Progenitor cell of endocrine pancreas (in vitro differentiated cells): Measurements from ENCODE around the gene FTO. TPM values are rescaled to one million over a fixed set of nuclear protein-coding genes. Genes with fewer than 3 reads are reported as not detected.

ENCODE experiments used
- DNase-seq: peaks from one replicate; pipeline ENCODE4 v3.0.0; 2021; ENCODE audit warnings: low spot score; ENCODE audit not compliant: unreplicated experiment
- H3K27ac Mint-ChIP-seq: 2 replicates; pipeline ENCODE4 v1.8.0; 2021; ENCODE audit warnings: mild to moderate bottlenecking, moderate library complexity, mixed read lengths
- H3K27me3 Mint-ChIP-seq: 2 replicates; pipeline ENCODE4 v1.8.0; 2021; ENCODE audit warnings: mixed read lengths
- H3K36me3 Mint-ChIP-seq: 2 replicates; pipeline ENCODE4 v1.8.0; 2022; ENCODE audit warnings: mixed read lengths; ENCODE audit not compliant: insufficient read depth
- H3K4me1 Mint-ChIP-seq: 2 replicates; pipeline ENCODE4 v1.8.0; 2021; ENCODE audit warnings: low read depth, mixed read lengths
- H3K4me3 Mint-ChIP-seq: 2 replicates; pipeline ENCODE4 v1.8.0; 2021; ENCODE audit warnings: low read depth, mild to moderate bottlenecking, moderate library complexity, mixed read lengths
- H3K9me3 Mint-ChIP-seq: 2 replicates; pipeline ENCODE4 v1.8.0; 2021; ENCODE audit warnings: low read depth, mixed read lengths
- total RNA-seq: library from RNA; stranded (reverse); gene quantifications from 2 replicates; pipeline ENCODE4 v1.2.1, GENCODE V29; 2021
- TF ChIP-seq, protein P1 (sequence below): fragments of 200-600 bp; sonication (generic); IDR thresholded peaks from one replicate; pipeline ENCODE4 v1.5.0; 2021; ENCODE audit warnings: antibody characterized with exemption, mild to moderate bottlenecking; ENCODE audit not compliant: unreplicated experiment

Gene FTO
- total RNA-seq, 1 donor from 2014 or later, result 78.7 TPM

GRCh38 chr16:53855056-53855455, 151.1 kb downstream of the FTO start:
- H3K36me3 Mint-ChIP-seq, result peaks cover 13% of the 10 kb centered on the region
- no peak overlapping the region for H3K4me3 Mint-ChIP-seq
- no peak overlapping the region for H3K27ac Mint-ChIP-seq
- TF ChIP-seq, protein P1, sequence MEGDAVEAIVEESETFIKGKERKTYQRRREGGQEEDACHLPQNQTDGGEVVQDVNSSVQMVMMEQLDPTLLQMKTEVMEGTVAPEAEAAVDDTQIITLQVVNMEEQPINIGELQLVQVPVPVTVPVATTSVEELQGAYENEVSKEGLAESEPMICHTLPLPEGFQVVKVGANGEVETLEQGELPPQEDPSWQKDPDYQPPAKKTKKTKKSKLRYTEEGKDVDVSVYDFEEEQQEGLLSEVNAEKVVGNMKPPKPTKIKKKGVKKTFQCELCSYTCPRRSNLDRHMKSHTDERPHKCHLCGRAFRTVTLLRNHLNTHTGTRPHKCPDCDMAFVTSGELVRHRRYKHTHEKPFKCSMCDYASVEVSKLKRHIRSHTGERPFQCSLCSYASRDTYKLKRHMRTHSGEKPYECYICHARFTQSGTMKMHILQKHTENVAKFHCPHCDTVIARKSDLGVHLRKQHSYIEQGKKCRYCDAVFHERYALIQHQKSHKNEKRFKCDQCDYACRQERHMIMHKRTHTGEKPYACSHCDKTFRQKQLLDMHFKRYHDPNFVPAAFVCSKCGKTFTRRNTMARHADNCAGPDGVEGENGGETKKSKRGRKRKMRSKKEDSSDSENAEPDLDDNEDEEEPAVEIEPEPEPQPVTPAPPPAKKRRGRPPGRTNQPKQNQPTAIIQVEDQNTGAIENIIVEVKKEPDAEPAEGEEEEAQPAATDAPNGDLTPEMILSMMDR, result no peak
- no peak for DNase-seq
- peaks cover 10% of the 10 kb centered on the region for H3K9me3 Mint-ChIP-seq
- no peaks in the 10 kb centered on the region for H3K27me3 Mint-ChIP-seq
- peaks cover 12% of the 10 kb centered on the region for H3K4me1 Mint-ChIP-seq

- Mint-ChIP-seq H3K27ac (no peak overlapping the region), H3K9me3 (peaks cover 10% of the 10 kb centered on the region), H3K4me1 (peaks cover 11% of the 10 kb centered on the region), H3K4me3 (no peak overlapping the region), H3K36me3 (peaks cover 13% of the 10 kb centered on the region), H3K27me3 (no peaks in the 10 kb centered on the region)
- DNase-seq, result no peak
- TF ChIP-seq, protein P1, result no peak
These were observed 151.6 kb downstream of the FTO start for GRCh38 chr16:53855511-53855910.

- no peak for DNase-seq
- TF ChIP-seq, protein P1, result no peak
- H3K9me3 Mint-ChIP-seq, result no peaks in the 10 kb centered on the region
- no peaks in the 10 kb centered on the region for H3K27me3 Mint-ChIP-seq
- H3K4me1 Mint-ChIP-seq, result peaks cover 11% of the 10 kb centered on the region
- peaks cover 5% of the 10 kb centered on the region for H3K36me3 Mint-ChIP-seq
- no peak overlapping the region for H3K27ac Mint-ChIP-seq
- no peak overlapping the region for H3K4me3 Mint-ChIP-seq
These were observed 156.1 kb downstream of the FTO start for GRCh38 chr16:53859995-53860540.

GRCh38 chr16:53863861-53864260, 159.9 kb downstream of the FTO start:
- peaks cover 8% of the 10 kb centered on the region for H3K36me3 Mint-ChIP-seq
- no peaks in the 10 kb centered on the region for H3K27me3 Mint-ChIP-seq

GRCh38 chr16:53864819-53865493, 161.0 kb downstream of the FTO start:
- Mint-ChIP-seq H3K4me1 (peaks cover 4% of the 10 kb centered on the region), H3K9me3 (peaks cover 13% of the 10 kb centered on the region), H3K27me3 (no peaks in the 10 kb centered on the region), H3K36me3 (peaks cover 13% of the 10 kb centered on the region), H3K27ac (peak overlapping the region; percentile 11), H3K4me3 (no peak overlapping the region)
- DNase-seq, result no peak
- TF ChIP-seq, protein P1, result no peak

More at GRCh38 chr16:53863861-53864260, 159.9 kb downstream of the FTO start:
- no peak overlapping the region for H3K4me3 Mint-ChIP-seq
- peaks cover 4% of the 10 kb centered on the region for H3K4me1 Mint-ChIP-seq
- H3K27ac Mint-ChIP-seq, result no peak overlapping the region
- peaks cover 8% of the 10 kb centered on the region for H3K9me3 Mint-ChIP-seq
- TF ChIP-seq, protein P1, result no peak
- no peak for DNase-seq
